HG03575 (cell line): Measurements from ENCODE around the gene KCNH3.
"Not testable (repeated sequence)": the region's sequence is repeated elsewhere in the genome, so short reads cannot be mapped to it uniquely, and the experiment has no call there.

Source experiments
- ATAC-seq: cut with Tn5 transposase; IDR thresholded peaks from one replicate; pipeline ENCODE4 v1.9.1; 2021; ENCODE audit not compliant: unreplicated experiment, insufficient number of reproducible peaks, low FRiP score; ENCODE audit errors: extremely low read depth

KCNH3 gene

GRCh38 chr12:49521389-49521788 is 17.4 kb upstream of the KCNH3 start:
- no peak for ATAC-seq

DNA sequence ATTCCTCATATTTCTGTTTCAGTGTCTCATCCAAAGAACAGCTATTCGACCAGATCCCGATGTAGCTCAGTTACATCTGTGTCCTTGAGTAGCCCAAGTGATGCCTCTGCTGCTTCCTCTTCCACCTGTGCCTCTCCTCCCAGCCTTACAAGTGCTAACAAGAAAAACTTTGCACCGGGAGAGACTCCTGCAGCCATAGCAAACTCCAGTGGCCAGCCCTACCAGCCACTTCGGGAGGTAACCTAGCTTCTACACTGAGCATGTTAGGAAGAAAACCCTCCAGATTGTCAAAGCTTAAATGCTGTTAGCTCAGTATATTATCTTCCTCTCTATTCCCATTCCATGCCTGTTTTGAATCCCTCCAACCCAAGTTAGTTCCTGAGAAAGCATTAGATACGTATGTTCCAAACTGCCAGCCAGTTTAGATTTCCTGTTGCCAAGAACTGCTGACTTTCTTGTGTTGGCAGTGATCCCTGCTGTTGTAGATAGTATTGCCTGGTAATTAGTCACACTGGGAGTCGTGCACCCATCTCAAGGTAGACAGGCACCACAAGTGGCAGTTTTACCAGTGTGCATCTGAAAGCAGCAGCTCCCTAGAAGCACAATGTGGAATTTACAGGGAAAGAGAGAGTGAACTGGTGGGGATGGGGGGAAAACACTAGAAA is 14.0 kb upstream of the KCNH3 start:
- no peak for ATAC-seq

DNA sequence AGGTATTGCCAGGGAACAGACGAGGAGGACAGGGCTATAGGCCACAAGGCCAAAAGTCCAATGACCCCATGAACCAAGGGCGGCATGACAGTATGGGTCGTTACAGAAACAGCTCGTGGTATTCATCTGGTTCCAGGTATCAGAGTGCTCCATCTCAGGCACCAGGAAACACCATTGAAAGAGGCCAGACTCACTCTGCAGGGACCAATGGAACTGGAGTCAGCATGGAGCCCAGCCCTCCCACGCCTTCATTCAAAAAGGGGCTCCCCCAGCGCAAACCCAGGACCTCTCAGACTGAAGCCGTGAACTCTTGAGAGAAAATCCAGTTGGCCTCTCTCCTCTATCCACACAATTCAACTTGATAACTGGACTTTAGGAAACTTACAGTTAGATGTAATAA is 12.9 kb upstream of the KCNH3 start:
- no peak for ATAC-seq

GRCh38 chr12:49527361-49528130 is 11.3 kb upstream of the KCNH3 start:
- no peak for ATAC-seq

DNA sequence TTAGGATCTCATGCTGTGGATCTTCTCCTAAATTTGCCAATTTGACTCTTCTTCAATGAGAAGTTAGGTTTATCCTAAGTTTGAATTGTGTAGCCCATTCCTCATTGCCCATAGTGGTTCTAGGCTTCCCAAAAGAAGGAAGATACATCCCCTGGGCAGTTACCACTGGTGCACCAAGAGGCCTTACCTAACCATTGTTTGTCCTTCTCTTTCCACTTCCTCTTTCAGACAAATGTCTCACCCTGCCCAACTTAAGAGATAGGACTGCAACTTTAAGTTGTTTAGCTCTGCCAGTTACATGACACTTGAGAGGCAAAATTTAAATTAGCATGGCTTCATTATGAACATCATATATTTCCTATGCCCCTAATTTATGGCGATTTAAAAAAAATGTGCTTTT is 9.4 kb upstream of the KCNH3 start:
- ATAC-seq: no peak

DNA sequence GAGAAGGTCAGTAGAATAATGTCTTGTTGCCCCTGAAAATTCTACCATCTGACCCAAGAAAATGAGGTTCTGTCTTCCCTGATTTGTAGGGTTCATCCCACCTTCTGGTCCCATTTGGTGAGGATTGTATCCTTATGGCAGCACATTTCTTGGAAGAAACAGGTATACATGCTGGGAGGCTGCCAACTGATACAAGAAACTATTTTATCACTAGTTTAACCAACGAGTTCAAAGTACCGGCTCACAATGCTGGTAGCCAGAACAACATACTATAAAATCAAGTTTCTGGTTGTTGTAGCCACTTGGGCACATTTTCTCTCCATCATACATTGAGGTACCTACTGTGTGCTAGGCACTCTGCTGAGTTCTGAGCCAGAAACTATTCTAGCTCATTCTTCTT is 7.1 kb upstream of the KCNH3 start:
- no peak for ATAC-seq

DNA sequence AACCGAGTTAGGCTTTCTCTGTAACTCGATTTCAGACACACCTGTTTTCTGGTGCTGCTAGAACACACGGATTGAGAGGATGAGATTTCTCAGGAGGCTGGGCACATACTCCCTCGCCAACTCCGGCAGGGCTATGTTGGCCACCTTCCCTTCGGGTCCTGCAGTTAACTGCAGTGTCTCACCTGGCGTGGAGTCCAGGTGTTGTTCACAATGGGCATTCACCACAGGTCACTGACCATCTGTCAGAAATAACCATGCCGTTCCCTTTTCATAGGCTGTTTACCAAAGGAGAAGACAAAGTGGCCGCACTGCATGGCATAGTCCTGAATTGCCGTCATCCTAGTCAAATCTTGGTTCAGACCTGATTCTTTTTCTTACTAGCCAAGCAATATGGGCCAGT is 5.5 kb upstream of the KCNH3 start:
- no peak for ATAC-seq

GRCh38 chr12:49534122-49534521 is 4.7 kb upstream of the KCNH3 start:
- ATAC-seq: not testable (repeated sequence)

GRCh38 chr12:49534731-49535278 is 4.0 kb upstream of the KCNH3 start:
- no peak for ATAC-seq

DNA sequence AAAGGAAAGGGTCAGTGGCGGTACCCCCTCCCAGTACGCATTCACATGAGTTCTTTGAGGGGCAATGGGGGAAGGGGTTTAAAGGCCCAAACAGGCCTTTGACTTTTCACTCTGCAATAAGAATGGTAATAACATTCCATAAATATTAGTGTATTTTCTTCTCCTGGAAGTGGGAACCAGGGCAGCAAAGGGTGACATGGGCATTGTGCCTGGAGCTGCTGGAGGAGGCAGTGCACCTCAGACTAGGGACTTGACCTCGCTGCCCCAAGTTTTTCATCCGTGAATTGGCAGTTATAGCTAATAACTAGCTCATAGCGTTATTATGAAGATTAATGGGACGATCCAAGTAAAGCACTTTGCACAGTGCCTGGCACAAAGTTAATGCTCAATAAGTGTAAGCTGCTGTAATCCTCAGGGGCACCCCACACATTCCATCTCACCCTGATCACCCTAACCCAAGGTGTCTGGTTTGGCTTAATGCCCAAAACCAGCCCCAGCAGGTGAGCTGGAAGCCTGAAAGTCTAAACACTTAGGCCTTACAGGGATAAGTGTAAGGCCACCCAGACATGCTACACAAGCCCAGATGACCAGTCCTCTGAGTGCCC is 2.8 kb upstream of the KCNH3 start:
- ATAC-seq: no peak

GRCh38 chr12:49536526-49537071 is 2.2 kb upstream of the KCNH3 start:
- no peak for ATAC-seq

GRCh38 chr12:49537231-49537751 is 1.5 kb upstream of the KCNH3 start:
- ATAC-seq: no peak

DNA sequence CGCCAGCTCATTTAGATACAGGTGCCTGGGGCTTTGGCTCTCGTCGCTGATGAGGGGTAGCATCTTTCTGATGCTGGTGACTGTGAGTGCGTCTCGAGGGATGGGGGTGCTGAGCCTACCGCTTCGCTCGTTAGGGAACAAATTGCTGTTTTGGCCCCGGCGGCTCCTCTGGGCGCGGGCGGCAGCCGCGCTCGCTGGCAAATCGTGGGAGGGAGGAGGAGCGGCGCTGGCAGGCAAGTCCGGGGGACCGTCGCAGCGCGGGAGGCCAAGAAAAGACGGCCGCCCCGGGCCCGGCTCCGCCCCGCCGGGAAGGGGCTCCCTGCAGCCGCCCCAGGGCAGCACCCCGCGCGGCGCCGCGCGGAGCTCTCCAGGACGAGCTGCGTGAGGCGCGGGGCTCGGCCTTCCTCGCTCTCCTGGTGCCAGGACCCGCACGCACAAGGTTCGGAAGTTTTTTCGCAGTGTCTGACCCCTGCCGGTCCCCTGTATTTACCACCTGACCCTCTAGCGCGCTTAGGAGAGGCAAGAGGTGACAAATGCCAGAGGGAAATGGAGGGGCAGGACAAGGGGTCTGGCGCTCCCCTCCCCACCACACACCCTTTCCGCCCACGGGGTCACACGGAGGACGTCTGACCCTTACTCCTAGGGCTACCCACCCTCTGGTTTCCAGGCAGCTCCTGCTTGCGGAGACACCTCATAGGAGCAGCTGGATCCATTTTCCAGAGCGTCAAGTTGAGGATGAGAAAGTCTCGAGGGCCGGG is 899 bp upstream of the KCNH3 start:
- ATAC-seq: no peak

DNA sequence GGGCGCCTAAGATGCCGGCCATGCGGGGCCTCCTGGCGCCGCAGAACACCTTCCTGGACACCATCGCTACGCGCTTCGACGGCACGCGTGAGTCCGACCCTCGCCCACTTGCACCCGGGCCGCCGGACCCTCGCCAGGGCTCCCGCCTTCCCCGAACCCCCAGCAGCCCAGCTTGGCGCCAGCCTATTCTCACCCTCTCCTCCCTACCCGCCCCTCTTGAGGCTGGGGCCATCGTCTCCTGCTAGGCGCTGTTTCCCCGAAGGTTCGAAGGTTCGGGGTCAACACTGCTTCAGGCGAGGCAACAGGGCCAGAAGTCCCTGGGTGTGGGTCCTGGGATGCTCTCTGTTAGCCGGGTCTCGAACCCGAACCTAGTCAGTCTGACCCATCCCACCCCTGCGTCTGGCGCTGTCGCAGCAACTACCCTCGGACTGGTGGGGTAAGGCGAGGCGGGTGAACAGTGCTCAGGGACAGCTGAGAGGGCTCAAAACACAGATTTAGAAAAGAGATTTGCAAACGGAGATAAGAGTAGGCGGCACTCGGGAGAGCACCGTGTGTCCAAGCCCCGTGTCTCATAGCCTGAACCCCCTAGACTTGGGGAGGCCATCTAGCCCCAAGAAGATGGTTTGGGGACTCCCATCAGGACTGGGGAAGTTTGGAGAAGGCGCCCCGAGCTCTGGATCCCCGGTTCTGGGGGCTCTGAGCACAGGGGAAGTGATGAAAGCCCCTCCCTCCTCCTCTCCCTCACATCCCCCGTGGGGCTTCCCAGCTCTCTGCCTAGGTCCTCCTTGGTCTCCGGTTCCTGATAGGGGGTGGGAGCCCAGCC is 787 bp downstream of the KCNH3 start:
- no peak for ATAC-seq

- ATAC-seq: no peak
These were observed 1.7 kb downstream of the KCNH3 start for GRCh38 chr12:49540229-49541139.

DNA sequence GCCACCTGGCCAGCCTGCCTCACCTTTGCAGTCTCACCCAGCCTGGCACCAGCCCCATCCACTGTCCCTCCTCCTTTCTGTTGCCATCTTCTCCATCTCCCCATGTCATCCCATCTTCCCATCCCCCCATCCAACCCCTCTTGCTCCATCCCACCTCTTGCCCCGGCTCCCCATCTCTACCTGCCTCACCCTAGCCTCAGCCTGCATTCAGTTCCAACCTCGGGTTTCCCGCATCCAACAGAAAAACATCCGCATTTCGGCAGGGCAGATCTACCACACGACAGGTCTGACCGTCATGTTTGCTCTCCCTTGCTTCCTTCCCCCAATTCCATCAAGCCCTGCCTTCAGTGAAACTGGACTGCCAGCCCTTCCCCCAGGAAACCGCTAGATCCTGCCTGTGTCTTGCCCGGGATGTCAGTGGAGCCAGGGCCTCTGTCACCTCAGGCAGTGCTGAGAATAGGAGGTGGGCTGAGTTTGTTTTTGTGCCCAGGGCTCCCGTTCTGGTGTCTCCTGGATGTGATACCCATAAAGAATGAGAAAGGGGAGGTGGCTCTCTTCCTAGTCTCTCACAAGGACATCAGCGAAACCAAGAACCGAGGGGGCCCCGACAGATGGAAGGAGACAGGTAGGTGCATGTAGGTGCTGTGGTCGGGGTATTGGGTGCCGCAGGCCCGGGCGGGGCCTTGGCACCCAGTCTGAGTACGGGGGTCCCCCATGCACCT is 2.5 kb downstream of the KCNH3 start:
- no peak for ATAC-seq
